ENCODE data around the gene KAT2B. TPM values are rescaled to one million over a fixed set of nuclear protein-coding genes. Genes with fewer than 3 reads are reported as not detected.

KAT2B gene
- total RNA-seq, 2 donors from 2014 or later, result 16.4 to 31.7 TPM

DNA sequence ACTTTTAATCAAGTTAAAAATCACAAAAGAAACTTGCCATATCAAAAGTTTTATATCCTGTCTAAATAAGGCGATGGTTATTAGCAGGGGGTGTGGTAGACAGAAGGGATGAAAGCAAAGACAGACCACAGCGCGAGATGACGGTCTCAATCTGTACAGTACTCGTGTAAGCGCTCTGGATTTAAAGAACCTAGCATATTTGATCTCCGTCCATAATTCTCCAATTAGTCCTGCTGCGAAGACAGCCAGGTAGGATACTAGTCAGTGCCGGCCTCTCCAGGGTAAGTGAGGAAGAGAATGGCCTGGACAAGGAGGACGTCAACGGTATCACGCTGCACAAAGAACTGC is 145.1 kb downstream of the KAT2B start:
- Histone ChIP-seq H3K4me1 (replicated peaks) (no peaks in the 10 kb centered on the region), H3K4me3 (peak overlapping the region; percentile 57 to 58), H3K9me3 (no peaks in the 10 kb centered on the region), H3K36me3 (no peaks in the 10 kb centered on the region), H3K27ac (no peak overlapping the region), H3K27me3 (replicated peaks; ENCODE audit: insufficient read depth) (no peaks in the 10 kb centered on the region)
- DNase-seq (ENCODE audit: low spot score), result no peak
- 2% methylated on average over 12 of the region's 12 CpGs for WGBS
- intact Hi-C loops (cut with DNase I), result loop anchor here (2.0 to 5.0 kb wide), 2 partner anchors 38 to 145 kb away; partner anchors contain the start of gene KAT2B
- TF ChIP-seq POLR2AphosphoS5 (IDR thresholded peaks at IDR 0.05) (no peak), POLR2A (IDR thresholded peaks at IDR 0.05) (no peak), CTCF (IDR thresholded peaks at IDR 0.05) (no peak)

DNA sequence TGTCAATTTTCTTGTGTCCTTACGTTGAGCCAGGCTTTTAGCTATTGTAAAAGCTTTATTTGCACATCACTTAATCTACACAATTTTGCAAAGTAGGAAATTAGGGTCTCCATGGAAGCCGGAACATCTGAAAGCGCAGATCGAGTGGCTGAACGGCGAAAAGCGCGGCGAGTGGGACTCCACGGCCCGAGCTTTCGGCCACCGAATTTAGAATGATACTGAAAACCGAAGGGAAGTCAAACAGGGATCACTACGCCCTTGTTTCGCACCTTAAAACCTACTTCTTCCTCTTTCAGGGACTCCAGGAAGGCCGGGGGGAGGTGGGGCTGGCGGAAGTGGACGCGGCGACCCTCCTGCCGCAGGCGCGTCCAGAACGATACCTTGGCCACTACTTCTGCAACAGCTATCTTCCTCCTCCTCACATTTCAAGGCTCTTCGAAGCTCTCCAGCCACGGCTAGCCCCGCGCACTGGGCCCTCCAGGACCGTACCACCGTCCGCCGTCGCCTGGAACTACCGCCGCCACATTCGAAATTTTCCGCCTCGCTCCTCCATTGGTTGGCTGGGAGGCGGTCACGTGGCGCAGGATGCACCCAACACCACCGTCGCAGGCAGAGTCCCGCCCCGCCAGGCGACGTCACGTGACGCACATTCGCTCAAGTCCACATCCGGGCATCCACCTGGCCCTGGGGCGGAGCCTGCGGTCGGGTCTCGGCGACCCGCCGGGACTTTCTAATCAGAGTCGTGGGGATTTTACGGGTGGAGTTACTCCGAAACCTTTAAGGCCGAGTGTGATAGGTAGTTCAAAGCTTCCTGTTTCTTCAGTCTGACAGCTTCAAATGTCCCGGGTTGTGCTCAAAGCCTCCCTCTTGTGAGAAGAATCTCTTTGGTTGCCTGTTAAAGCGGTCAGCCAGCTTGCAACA is 145.7 kb downstream of the KAT2B start, which contains the start of gene SGO1:
TSS of gene SGO1 (minus strand) at position 528 of the 921 bp plus-strand sequence. CDS start 2,179 bp downstream, outside the sequence.
- under 1% methylated on average over 65 of the region's 65 CpGs for WGBS

GRCh38 chr3:20186600-20187004 is 146.4 kb downstream of the KAT2B start:
- intact Hi-C loops (cut with DNase I), result loop anchor here (2.0 to 5.0 kb wide), 2 partner anchors 39 to 240 kb away; partner anchors contain the start of gene RAB5A
- WGBS, result under 1% methylated on average over 9 of the region's 9 CpGs
- peak overlapping the region; percentile 88 to 95 for H3K27ac ChIP-seq
- H3K36me3 ChIP-seq, result no peaks in the 10 kb centered on the region
- TF ChIP-seq POLR2A (IDR thresholded peaks at IDR 0.05) (no peak), POLR2AphosphoS5 (IDR thresholded peaks at IDR 0.05) (no peak), CTCF (IDR thresholded peaks at IDR 0.05) (peak in 1 of 4 experiments; percentile 0)
- H3K4me3 ChIP-seq, result peak overlapping the region; percentile 57 to 58
- no peaks in the 10 kb centered on the region for H3K9me3 ChIP-seq
- no peaks in the 10 kb centered on the region for H3K27me3 ChIP-seq (replicated peaks; ENCODE audit: insufficient read depth)
- DNase-seq (ENCODE audit: low spot score), result no peak
- H3K4me1 ChIP-seq (replicated peaks), result no peaks in the 10 kb centered on the region

More for the DNA sequence above, 145.7 kb downstream of the KAT2B start, which contains the start of gene SGO1:
- no peaks in the 10 kb centered on the region for H3K4me1 ChIP-seq (replicated peaks)
- intact Hi-C loops (cut with DNase I), result loop anchor here (2.0 to 5.0 kb wide), 3 partner anchors 39 to 239 kb away; partner anchors contain the start of genes KAT2B and RAB5A
- H3K36me3 ChIP-seq, result no peaks in the 10 kb centered on the region
- H3K4me3 ChIP-seq, result peak within 1 kb of the TSS; percentile 57 to 58
- TF ChIP-seq POLR2A (IDR thresholded peaks at IDR 0.05) (peak; percentile 84), POLR2AphosphoS5 (IDR thresholded peaks at IDR 0.05) (peak; percentile 99), CTCF (IDR thresholded peaks at IDR 0.05) (peak in 2 of 4 experiments; percentile 29 to 34)
- H3K27me3 ChIP-seq (replicated peaks; ENCODE audit: insufficient read depth), result no peaks in the 10 kb centered on the region
- DNase-seq (ENCODE audit: low spot score), result peak; percentile 99
- H3K27ac ChIP-seq, result peak within 1 kb of the TSS; percentile 88 to 95
- no peaks in the 10 kb centered on the region for H3K9me3 ChIP-seq

DNA sequence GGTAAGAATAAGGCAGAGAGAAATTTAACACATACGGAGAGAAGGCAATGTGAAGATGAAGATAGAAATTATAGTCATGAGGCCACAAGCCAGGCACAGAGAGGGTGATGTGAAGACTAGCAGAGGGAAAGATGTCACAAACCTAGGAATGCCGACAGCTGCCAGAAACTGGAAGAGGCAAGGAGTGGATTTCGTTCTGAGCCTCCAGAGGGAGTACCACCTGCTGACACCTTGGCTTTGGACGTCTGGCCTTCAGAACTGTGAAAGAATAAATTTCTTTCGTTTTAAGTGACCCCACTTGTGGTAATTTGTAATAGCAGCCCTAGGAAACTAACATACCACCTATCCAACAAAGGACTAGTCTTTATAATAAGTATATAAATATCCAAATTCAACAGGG is 150.7 kb downstream of the KAT2B start:
- Histone ChIP-seq H3K27ac (no peak overlapping the region), H3K36me3 (no peaks in the 10 kb centered on the region), H3K4me3 (no peak overlapping the region), H3K9me3 (no peaks in the 10 kb centered on the region), H3K27me3 (replicated peaks; ENCODE audit: insufficient read depth) (no peaks in the 10 kb centered on the region), H3K4me1 (replicated peaks) (no peaks in the 10 kb centered on the region)
- intact Hi-C loops (cut with DNase I), result no loop called here
- no peak for DNase-seq (ENCODE audit: low spot score)
- WGBS, result 65% methylated on average over 5 of the region's 5 CpGs
- TF ChIP-seq POLR2A (IDR thresholded peaks at IDR 0.05) (no peak), CTCF (IDR thresholded peaks at IDR 0.05) (no peak), POLR2AphosphoS5 (IDR thresholded peaks at IDR 0.05) (no peak)
